ENCODE data around the gene MSANTD2. TPM values are rescaled to one million over a fixed set of nuclear protein-coding genes. Genes with fewer than 3 reads are reported as not detected.

The MSANTD2 gene
- total RNA-seq, 1 experiment from 2014 or later = 8.6 TPM

GRCh38 chr11:124716591-124716990 is 83.6 kb downstream of the MSANTD2 start:
- peaks cover 60% of the 10 kb centered on the region for H3K27me3 ChIP-seq (ENCODE audit: insufficient read depth, low read length)
- DNase-seq (ENCODE audit: low read depth, low spot score) (no peak), ATAC-seq (no peak)
- intact Hi-C loops (cut with micrococcal nuclease) = no loop called here
- no peak overlapping the region for H3K27ac ChIP-seq (ENCODE audit: low read depth, low read length)
- ChIA-PET CTCF (interaction anchor here (0.9 kb wide), 1 partner anchor 30 kb away, joined by 3 read pairs; no protein-coding TSS in a partner anchor), RAD21 (ENCODE audit: low non-redundant PET in 1 of 2, low total read pairs in 2 of 2, uncharacterized antibody in 2 of 2, unreplicated experiment in 2 of 2) (no interaction called here), POLR2A (interaction anchor here (0.5 kb wide), 1 partner anchor 49 kb away, joined by 4 read pairs; no protein-coding TSS in a partner anchor)
- no peaks in the 10 kb centered on the region for H4K20me1 ChIP-seq (ENCODE audit: insufficient read depth)
- no peak overlapping the region for H2AFZ ChIP-seq (ENCODE audit: low read depth, low read length, poor library complexity, severe bottlenecking)
- TF ChIP-seq ZNF274 (IDR thresholded peaks at IDR 0.05; ENCODE audit: low read depth, low read length) = no peak
- TF ChIP-seq EZH2 (IDR thresholded peaks at IDR 0.05) = no peak
- TF ChIP-seq ZFX (IDR thresholded peaks at IDR 0.05) = no peak
- no peak for TF ChIP-seq JUND (IDR thresholded peaks at IDR 0.05)
- no peak for TF ChIP-seq MAX (IDR thresholded peaks at IDR 0.05)
- no peak for TF ChIP-seq CBX3 (IDR thresholded peaks at IDR 0.05; ENCODE audit: low read depth)
- TF ChIP-seq, protein P1, sequence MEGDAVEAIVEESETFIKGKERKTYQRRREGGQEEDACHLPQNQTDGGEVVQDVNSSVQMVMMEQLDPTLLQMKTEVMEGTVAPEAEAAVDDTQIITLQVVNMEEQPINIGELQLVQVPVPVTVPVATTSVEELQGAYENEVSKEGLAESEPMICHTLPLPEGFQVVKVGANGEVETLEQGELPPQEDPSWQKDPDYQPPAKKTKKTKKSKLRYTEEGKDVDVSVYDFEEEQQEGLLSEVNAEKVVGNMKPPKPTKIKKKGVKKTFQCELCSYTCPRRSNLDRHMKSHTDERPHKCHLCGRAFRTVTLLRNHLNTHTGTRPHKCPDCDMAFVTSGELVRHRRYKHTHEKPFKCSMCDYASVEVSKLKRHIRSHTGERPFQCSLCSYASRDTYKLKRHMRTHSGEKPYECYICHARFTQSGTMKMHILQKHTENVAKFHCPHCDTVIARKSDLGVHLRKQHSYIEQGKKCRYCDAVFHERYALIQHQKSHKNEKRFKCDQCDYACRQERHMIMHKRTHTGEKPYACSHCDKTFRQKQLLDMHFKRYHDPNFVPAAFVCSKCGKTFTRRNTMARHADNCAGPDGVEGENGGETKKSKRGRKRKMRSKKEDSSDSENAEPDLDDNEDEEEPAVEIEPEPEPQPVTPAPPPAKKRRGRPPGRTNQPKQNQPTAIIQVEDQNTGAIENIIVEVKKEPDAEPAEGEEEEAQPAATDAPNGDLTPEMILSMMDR (IDR thresholded peaks at IDR 0.05 in 2 of 3, conservative IDR thresholded peaks at IDR 0.05 in 1 of 3; ENCODE audit: borderline replicate concordance in 1 of 3, insufficient read depth in 1 of 3, low read depth in 2 of 3, low read length in 2 of 3) = no peak
- TF ChIP-seq POLR2AphosphoS5 (IDR thresholded peaks at IDR 0.05; ENCODE audit: low read depth, low read length) = no peak
- TF ChIP-seq FOSL1 (IDR thresholded peaks at IDR 0.05; ENCODE audit: low read depth) = no peak
- TF ChIP-seq EZH2phosphoT487 (IDR thresholded peaks at IDR 0.05; ENCODE audit: borderline replicate concordance) = no peak
- no peak for TF ChIP-seq POLR2A (IDR thresholded peaks at IDR 0.05; ENCODE audit: borderline replicate concordance, extremely low read depth, insufficient read depth, insufficient read length)
- no peak for TF ChIP-seq RAD21 (IDR thresholded peaks at IDR 0.05; ENCODE audit: low read depth)
- TF ChIP-seq SIN3A (IDR thresholded peaks at IDR 0.05; ENCODE audit: low read depth) = no peak
- no peak for TF ChIP-seq YY1 (IDR thresholded peaks at IDR 0.05; ENCODE audit: extremely low read depth, insufficient replicate concordance, low read depth, low read length)
- TF ChIP-seq SRF (IDR thresholded peaks at IDR 0.05; ENCODE audit: low read depth) = no peak
- no peak for TF ChIP-seq TCF7L2 (IDR thresholded peaks at IDR 0.05; ENCODE audit: borderline replicate concordance, extremely low read depth, insufficient read depth, insufficient read length)
- TF ChIP-seq CEBPB (IDR thresholded peaks at IDR 0.05; ENCODE audit: low read depth) = no peak
- no peaks in the 10 kb centered on the region for H3K9me2 ChIP-seq (ENCODE audit: insufficient read depth)
- BruUV-seq (replicated peaks) = no TSS peak
- H3K4me1 ChIP-seq (ENCODE audit: control insufficient read depth in 1 of 2, insufficient read depth in 2 of 2, low read length in 2 of 2) = peaks cover 7 to 11% of the 10 kb centered on the region in 2 experiments; a peak in 3 of 4 replicates
- no peaks in the 10 kb centered on the region for H3K79me2 ChIP-seq (ENCODE audit: insufficient read depth, low read length)
- H3K9ac ChIP-seq (ENCODE audit: low read length) = no peak overlapping the region
- no peaks in the 10 kb centered on the region for H3K36me3 ChIP-seq (ENCODE audit: control insufficient read depth in 1 of 2, insufficient read depth in 2 of 2, low read length in 2 of 2)
- H3K4me2 ChIP-seq (ENCODE audit: low read length) = no peak overlapping the region
- no peak overlapping the region for H3K4me3 ChIP-seq (replicated peaks in 1 of 2; ENCODE audit: low read depth in 1 of 2, low read length in 2 of 2)
- no peaks in the 10 kb centered on the region for H3K9me3 ChIP-seq (ENCODE audit: control insufficient read depth in 1 of 2, insufficient read depth in 1 of 2, low read depth in 1 of 2, low read length in 2 of 2)

Other genes starting within 250 kb of the MSANTD2 start
- gene OR8A1, start 230.4 kb downstream of the MSANTD2 start, total RNA-seq (2021; ENCODE audit: unreplicated experiment) = not detected
- not detected for gene PANX3, start 189.0 kb downstream of the MSANTD2 start, total RNA-seq (2021; ENCODE audit: unreplicated experiment)
- gene TBRG1, start 177.5 kb downstream of the MSANTD2 start, total RNA-seq (2021; ENCODE audit: unreplicated experiment) = 29.6 TPM
- gene SIAE, start 126.7 kb downstream of the MSANTD2 start, total RNA-seq (2021; ENCODE audit: unreplicated experiment) = 39.2 TPM
- 12.9 TPM for gene SPA17, start 126.5 kb downstream of the MSANTD2 start, total RNA-seq (2021; ENCODE audit: unreplicated experiment)
- 33.3 TPM for gene NRGN, start 60.5 kb downstream of the MSANTD2 start, total RNA-seq (2021; ENCODE audit: unreplicated experiment)
- not detected for gene VSIG2, start 48.2 kb downstream of the MSANTD2 start, total RNA-seq (2021; ENCODE audit: unreplicated experiment)
- gene ESAM, start 38.1 kb downstream of the MSANTD2 start, total RNA-seq (2021; ENCODE audit: unreplicated experiment) = 6.1 TPM
- gene ROBO3, start 65.0 kb upstream of the MSANTD2 start, total RNA-seq (2021; ENCODE audit: unreplicated experiment) = 30.7 TPM
- gene ROBO4, start 97.5 kb upstream of the MSANTD2 start, total RNA-seq (2021; ENCODE audit: unreplicated experiment) = not detected
- not detected for gene HEPN1, start 118.8 kb upstream of the MSANTD2 start, total RNA-seq (2021; ENCODE audit: unreplicated experiment)
- not detected for gene HEPACAM, start 135.6 kb upstream of the MSANTD2 start, total RNA-seq (2021; ENCODE audit: unreplicated experiment)
- 2.4 TPM for gene CCDC15, start 153.8 kb upstream of the MSANTD2 start, total RNA-seq (2021; ENCODE audit: unreplicated experiment)

Measured in HCT116 (cell line).